ENCODE data around the gene GOLGA1. TPM values are rescaled to one million over a fixed set of nuclear protein-coding genes. Genes with fewer than 3 reads are reported as not detected.

Gene GOLGA1, protein sequence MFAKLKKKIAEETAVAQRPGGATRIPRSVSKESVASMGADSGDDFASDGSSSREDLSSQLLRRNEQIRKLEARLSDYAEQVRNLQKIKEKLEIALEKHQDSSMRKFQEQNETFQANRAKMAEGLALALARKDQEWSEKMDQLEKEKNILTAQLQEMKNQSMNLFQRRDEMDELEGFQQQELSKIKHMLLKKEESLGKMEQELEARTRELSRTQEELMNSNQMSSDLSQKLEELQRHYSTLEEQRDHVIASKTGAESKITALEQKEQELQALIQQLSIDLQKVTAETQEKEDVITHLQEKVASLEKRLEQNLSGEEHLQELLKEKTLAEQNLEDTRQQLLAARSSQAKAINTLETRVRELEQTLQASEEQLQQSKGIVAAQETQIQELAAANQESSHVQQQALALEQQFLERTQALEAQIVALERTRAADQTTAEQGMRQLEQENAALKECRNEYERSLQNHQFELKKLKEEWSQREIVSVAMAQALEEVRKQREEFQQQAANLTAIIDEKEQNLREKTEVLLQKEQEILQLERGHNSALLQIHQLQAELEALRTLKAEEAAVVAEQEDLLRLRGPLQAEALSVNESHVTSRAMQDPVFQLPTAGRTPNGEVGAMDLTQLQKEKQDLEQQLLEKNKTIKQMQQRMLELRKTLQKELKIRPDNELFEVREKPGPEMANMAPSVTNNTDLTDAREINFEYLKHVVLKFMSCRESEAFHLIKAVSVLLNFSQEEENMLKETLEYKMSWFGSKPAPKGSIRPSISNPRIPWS
- 7.4 and 11.6 TPM in 2 replicates for total RNA-seq

DNA sequence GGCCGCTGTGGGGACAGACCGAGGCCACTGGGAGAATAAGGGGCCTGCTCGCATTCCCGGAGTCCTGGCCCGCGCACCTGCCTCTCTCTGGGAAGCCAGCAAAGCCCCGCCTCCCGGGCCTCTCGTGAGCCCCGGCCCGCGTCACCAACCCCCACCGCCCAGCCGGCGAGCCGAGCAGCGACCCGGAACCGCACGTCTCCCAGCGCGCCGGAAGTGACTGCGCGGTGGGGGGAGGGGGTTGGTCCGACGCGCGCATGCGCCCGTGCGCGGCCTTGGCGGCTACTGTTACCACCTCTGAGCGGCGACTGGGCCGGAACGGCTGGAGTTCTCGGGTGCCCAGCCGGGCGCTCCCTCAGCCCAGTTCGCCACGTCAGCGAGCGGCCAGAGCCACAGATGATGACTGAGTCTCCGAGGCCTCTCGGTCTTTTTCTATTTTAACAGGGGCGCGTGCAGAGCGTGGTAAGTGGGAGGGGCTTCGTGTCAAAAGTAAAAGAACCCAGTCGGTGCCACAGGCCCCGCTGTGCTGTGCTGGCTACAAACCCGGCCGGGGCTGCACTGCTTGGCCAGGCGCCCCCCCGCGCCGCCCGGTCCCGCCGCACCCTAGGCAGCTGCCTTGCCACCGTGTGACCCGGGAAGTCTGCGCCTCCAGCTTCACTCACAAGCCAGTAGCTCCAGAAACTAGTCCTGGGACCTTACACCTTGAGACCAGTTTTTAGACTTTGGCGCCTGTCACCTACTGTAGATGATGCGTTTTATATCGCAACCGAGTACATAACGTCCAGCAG is at the start of gene GOLGA1:
GOLGA1 (minus strand) TSS at position 190 of the 785 bp plus-strand sequence. CDS start 2,372 bp downstream, outside the sequence.

DNA sequence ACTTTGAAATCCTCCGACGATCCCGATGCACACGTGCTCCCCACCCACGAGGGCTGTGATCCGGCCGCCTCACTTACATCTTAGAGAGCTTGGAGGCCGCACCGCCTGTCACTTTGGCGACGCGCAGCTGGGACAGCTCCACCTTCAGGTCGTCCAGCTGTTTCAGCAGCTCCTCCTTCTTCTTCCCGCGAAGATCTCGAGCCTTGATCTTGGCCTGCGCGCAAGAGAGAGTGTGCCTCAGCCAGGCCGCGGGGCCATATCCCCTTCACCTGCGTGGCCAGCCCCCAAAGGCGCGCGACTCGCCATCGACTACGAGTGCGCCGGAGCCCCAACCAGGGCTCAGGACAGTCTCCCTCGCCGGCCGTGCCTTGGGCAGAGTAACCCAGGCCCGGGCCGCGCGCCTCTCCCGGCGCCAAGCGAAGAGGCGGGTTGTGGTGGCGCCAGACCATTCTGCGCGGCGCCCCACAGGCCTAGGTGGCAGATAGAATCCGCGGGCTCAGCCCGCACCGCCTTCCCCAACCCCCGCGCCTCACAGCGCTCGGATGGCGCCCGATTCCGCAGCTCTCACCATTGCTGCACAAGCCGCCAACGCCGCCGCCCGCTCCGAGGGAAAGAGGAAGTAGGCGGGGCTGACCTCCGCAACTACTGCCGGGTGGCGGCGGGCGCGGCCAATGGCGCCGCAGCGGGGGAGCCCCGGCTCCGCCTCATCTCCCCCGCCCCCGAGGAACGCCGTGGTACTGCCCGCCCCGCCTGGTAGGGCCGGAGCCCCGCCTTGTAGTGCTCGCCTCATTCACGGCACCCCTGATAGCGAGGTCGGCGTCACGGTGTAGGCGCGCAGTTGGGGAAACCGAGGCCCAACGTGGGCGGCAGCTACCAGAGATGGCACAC is 79.3 kb downstream of the GOLGA1 start, which contains the start of the genes ARPC5L and RPL35:
ARPC5L (plus strand) TSS at position 789 of the 888 bp plus-strand sequence. CDS start 7,161 bp downstream, outside the sequence.
RPL35 (minus strand) TSS at position 616 of the 888 bp plus-strand sequence; CDS start at position 571, 45 bp downstream.

DNA sequence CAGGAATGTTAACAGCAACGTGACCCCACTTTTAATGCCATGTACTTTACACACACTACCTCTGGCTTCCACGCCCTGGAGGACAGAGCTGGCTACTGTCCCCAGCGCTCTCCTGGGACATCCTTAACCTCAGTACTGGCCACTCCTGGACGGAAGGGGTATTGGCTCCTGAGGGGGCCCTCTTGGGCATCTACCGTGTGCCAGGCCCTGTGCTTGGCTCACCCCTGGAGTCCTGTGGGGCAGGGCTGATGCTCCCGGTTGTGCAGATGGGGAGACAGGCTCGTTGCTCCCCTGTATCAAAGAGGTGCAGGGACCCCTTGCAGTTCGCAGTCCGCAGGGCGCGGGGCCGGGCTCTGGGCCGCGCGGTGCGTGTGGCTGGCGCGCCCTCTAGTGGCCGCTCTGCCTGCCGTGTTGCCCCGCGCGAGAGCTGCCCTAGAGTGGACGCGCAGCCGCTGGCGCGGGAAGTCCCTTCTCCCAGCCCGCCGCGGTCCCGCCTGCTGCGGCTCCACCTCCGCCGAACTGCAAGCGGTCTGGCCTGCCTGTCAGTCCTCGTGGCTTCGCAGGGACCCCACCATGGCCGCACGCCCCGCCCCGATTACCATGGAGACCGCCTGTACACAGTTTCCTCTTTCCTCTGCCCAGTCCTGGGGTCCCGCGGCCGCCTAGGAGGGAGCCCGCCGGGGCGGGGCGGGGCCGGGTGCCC is 87.9 kb downstream of the GOLGA1 start, which contains the start of gene WDR38:
WDR38 (plus strand) TSS at position 632 of the 703 bp plus-strand sequence. CDS start 72 bp downstream, outside the sequence.

Other genes starting within 250 kb of the GOLGA1 start
- gene NR6A1, start 169.8 kb downstream of the GOLGA1 start, total RNA-seq = 0.32 and 1.5 TPM in 2 replicates
- 0.32 and 2.0 TPM in 2 replicates for gene OLFML2A, start 163.9 kb downstream of the GOLGA1 start, total RNA-seq
- not detected in 2 replicates for gene WDR38, start 87.6 kb downstream of the GOLGA1 start, total RNA-seq
- 1,846 and 2,370 TPM in 2 replicates for gene RPL35, start 79.1 kb downstream of the GOLGA1 start, total RNA-seq
- 21.0 and 29.8 TPM in 2 replicates for gene ARPC5L, start 79.0 kb downstream of the GOLGA1 start, total RNA-seq
- 2.3 and 9.6 TPM in 2 replicates for gene SCAI, start 202.4 kb upstream of the GOLGA1 start, total RNA-seq
- 9.7 and 18.3 TPM in 2 replicates for gene PPP6C, start 248.7 kb upstream of the GOLGA1 start, total RNA-seq